Astrocyte (in vitro differentiated cells and primary cell): ENCODE measurements around the gene NTSR1. TPM values are rescaled to one million over a fixed set of nuclear protein-coding genes. Genes with fewer than 3 reads are reported as not detected.

ENCODE experiments used
- DNase-seq: peaks from one replicate; pipeline ENCODE4 v3.0.0-alpha.2; 2010; ENCODE audit warnings: low read depth
- FAIRE-seq: peaks from 2 replicates; lab custom pipeline; 2011; peaks lifted over from hg19 to GRCh38; lab: Jason Lieb, UNC
- H2AFZ ChIP-seq: 2 replicates; pipeline ENCODE4 v1.6.0; 2012; ENCODE audit warnings: low read depth, low read length, inconsistent platforms
- H3K27ac ChIP-seq: 2 replicates; pipeline ENCODE4 v1.5.1; 2011; ENCODE audit warnings: low read depth, low read length, inconsistent platforms
- H3K27me3 ChIP-seq: 2 replicates; pipeline ENCODE4 v1.6.0; 2011; ENCODE audit warnings: low read length, inconsistent platforms; ENCODE audit not compliant: insufficient read depth
- H3K36me3 ChIP-seq: 2 replicates; pipeline ENCODE4 v1.5.1; 2011; ENCODE audit warnings: low read length, inconsistent platforms; ENCODE audit not compliant: insufficient read depth
- H3K4me1 ChIP-seq: 2 replicates; pipeline ENCODE4 v1.5.1; 2011; ENCODE audit warnings: low read length, inconsistent platforms; ENCODE audit not compliant: insufficient read depth
- H3K4me2 ChIP-seq: 2 replicates; pipeline ENCODE4 v1.6.0; 2012; ENCODE audit warnings: low read length, inconsistent platforms
- H3K4me3 ChIP-seq: 2 replicates; pipeline ENCODE4 v1.5.1; 2011; ENCODE audit warnings: low read depth, mild to moderate bottlenecking, low read length, inconsistent platforms; ENCODE audit not compliant: insufficient read depth
- H3K79me2 ChIP-seq: 2 replicates; pipeline ENCODE4 v1.6.0; 2012; ENCODE audit warnings: mild to moderate bottlenecking, low read length, inconsistent platforms; ENCODE audit not compliant: insufficient read depth
- H3K9ac ChIP-seq: 2 replicates; pipeline ENCODE4 v1.6.0; 2012; ENCODE audit warnings: mild to moderate bottlenecking, low read length, inconsistent platforms
- H3K9me3 ChIP-seq: 2 replicates; pipeline ENCODE4 v1.5.1; 2012; ENCODE audit warnings: low read depth, mild to moderate bottlenecking, low read length, inconsistent platforms; ENCODE audit not compliant: insufficient read depth
- H4K20me1 ChIP-seq: 2 replicates; pipeline ENCODE4 v1.6.0; 2012; ENCODE audit warnings: low read length, inconsistent platforms; ENCODE audit not compliant: insufficient read depth
- H3K27ac Mint-ChIP-seq: one replicate; pipeline ENCODE4 v1.8.0; 2021; ENCODE audit warnings: mild to moderate bottlenecking, mixed read lengths; ENCODE audit not compliant: unreplicated experiment
- H3K27me3 Mint-ChIP-seq: one replicate; pipeline ENCODE4 v1.8.0; 2021; ENCODE audit warnings: low read depth, mixed read lengths; ENCODE audit not compliant: unreplicated experiment
- H3K36me3 Mint-ChIP-seq: one replicate; pipeline ENCODE4 v1.8.0; 2021; ENCODE audit warnings: low read depth, mixed read lengths; ENCODE audit not compliant: unreplicated experiment
- H3K4me1 Mint-ChIP-seq: one replicate; pipeline ENCODE4 v1.8.0; 2021; ENCODE audit warnings: low read depth, mixed read lengths; ENCODE audit not compliant: unreplicated experiment
- H3K4me3 Mint-ChIP-seq: one replicate; pipeline ENCODE4 v1.8.0; 2021; ENCODE audit warnings: mild to moderate bottlenecking, moderate library complexity, mixed read lengths; ENCODE audit not compliant: unreplicated experiment
- H3K9me3 Mint-ChIP-seq: one replicate; pipeline ENCODE4 v1.8.0; 2021; ENCODE audit warnings: mild to moderate bottlenecking, mixed read lengths; ENCODE audit not compliant: unreplicated experiment
- EZH2 ChIP-seq: IDR thresholded peaks from 2 replicates; pipeline ENCODE4 v1.6.1; 2012; ENCODE audit warnings: mild to moderate bottlenecking, low read length, inconsistent platforms; ENCODE audit not compliant: insufficient read depth
- total RNA-seq: library from RNA; stranded (reverse); gene quantifications from 2 replicates; pipeline ENCODE4 v1.2.1, GENCODE V29; 2021
- TF ChIP-seq, protein P1 (sequence below): IDR thresholded peaks from 2 replicates; pipeline ENCODE4 v1.5.1; 2011; ENCODE audit warnings: low read depth, mild to moderate bottlenecking, inconsistent platforms, low read length, moderate library complexity; ENCODE audit not compliant: insufficient read depth

NTSR1 gene
- total RNA-seq, 1 donor from 2014 or later = 0.16 TPM

DNA sequence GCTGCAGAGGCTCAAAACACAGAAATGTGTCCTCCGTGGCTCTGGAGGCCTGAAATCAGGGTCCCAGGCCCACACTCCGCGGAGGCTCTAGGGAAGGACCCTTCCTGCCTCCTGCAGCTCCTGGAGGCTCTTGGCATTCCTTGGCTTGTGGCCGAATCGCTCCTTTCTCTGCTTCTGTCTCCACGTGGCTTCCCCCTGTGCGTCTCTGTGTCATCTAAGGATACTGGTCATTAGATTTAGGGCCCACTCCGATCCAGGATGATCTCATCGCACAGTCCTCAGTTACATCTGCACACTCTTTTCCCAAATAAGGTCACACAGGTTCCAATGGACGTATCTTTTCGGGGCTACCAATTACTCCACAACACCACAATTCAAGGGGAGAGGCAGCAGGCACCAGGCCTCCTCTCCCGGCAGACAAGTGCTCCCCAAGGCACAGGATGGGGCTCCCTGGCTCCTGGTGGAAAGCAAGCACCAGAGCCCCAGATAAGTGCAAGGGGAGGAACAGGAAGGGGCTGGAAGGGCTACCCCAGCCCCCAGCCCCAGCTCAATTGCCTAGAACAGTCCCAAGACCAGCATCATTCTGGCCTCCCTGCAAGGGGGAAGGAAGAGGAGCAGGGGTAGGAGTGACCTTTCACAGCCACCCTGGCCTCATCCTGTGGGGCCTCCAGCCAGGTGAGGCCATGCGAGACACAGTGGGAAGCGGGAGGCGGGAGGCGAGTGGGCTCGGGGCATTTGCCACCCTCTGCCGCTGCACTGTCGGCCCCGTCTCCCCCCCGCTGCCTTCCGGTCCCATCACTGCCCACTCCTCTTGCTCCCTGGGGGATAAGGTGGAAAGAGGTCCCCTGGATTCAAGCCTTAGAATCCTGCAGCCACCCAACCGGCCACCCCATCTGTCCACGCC is 16.3 kb downstream of the NTSR1 start:
- Histone ChIP-seq H3K4me1 (peaks cover 4% of the 10 kb centered on the region), H2AFZ (no peak overlapping the region), H3K79me2 (no peaks in the 10 kb centered on the region), H3K27ac (no peak overlapping the region), H3K36me3 (no peaks in the 10 kb centered on the region), H4K20me1 (no peaks in the 10 kb centered on the region), H3K4me3 (no peak overlapping the region), H3K4me2 (no peak overlapping the region), H3K9ac (no peak overlapping the region), H3K27me3 (peaks cover 18% of the 10 kb centered on the region), H3K9me3 (peaks cover 11% of the 10 kb centered on the region)
- Mint-ChIP-seq H3K9me3 (peaks cover 15% of the 10 kb centered on the region), H3K4me3 (no peak overlapping the region), H3K36me3 (no peaks in the 10 kb centered on the region), H3K27me3 (peaks cover 60% of the 10 kb centered on the region), H3K4me1 (peaks cover 2% of the 10 kb centered on the region), H3K27ac (no peak overlapping the region)
- TF ChIP-seq EZH2 = no peak
- TF ChIP-seq, protein P1, sequence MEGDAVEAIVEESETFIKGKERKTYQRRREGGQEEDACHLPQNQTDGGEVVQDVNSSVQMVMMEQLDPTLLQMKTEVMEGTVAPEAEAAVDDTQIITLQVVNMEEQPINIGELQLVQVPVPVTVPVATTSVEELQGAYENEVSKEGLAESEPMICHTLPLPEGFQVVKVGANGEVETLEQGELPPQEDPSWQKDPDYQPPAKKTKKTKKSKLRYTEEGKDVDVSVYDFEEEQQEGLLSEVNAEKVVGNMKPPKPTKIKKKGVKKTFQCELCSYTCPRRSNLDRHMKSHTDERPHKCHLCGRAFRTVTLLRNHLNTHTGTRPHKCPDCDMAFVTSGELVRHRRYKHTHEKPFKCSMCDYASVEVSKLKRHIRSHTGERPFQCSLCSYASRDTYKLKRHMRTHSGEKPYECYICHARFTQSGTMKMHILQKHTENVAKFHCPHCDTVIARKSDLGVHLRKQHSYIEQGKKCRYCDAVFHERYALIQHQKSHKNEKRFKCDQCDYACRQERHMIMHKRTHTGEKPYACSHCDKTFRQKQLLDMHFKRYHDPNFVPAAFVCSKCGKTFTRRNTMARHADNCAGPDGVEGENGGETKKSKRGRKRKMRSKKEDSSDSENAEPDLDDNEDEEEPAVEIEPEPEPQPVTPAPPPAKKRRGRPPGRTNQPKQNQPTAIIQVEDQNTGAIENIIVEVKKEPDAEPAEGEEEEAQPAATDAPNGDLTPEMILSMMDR = no peak
- no peak for FAIRE-seq
- no peak for DNase-seq

DNA sequence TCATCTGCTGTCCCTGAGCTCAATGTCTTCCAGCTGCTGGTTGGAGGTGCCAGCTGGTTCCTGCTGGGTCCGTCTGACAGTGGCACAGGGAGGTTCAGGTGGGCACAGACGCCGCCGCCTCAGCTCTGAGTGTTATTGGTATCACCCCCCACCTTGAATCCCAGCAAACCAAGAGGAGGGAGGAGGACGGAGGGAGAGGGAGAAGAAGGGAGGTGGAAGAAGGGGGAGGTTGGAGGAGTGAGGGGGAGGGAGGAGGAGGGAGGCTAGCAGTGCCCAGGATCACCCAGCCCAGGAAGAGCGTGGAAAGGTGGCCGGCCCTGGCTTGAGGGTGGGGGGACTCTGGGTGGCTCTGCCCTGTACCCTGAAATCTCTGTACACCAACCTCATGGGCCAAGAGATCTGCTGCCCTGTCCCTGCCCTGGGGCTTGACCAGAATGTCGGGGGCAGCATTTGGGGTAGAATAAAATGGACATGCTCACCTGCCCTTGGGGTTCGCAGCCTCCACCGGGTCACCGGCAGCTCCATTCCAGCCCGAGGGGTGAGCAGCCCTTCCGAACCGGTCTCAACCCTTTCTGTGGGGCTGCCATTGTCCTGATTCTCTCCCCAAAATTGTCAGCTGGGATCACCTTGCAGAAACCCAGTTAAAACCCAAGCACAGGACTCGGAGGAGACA is 17.1 kb downstream of the NTSR1 start:
- H3K9me3 Mint-ChIP-seq = peaks cover 14% of the 10 kb centered on the region
- no peaks in the 10 kb centered on the region for H3K36me3 Mint-ChIP-seq

More for the DNA sequence above, 17.1 kb downstream of the NTSR1 start:
- H3K79me2 ChIP-seq = no peaks in the 10 kb centered on the region
- H3K4me3 ChIP-seq = no peak overlapping the region
- H3K27me3 ChIP-seq = peaks cover 21% of the 10 kb centered on the region
- no peak overlapping the region for H3K4me3 Mint-ChIP-seq
- H3K4me1 ChIP-seq = peaks cover 4% of the 10 kb centered on the region
- H2AFZ ChIP-seq = no peak overlapping the region
- peaks cover 11% of the 10 kb centered on the region for H3K9me3 ChIP-seq
- no peaks in the 10 kb centered on the region for H3K36me3 ChIP-seq
- no peak overlapping the region for H3K27ac Mint-ChIP-seq
- H3K27ac ChIP-seq = no peak overlapping the region
- no peaks in the 10 kb centered on the region for H4K20me1 ChIP-seq
- TF ChIP-seq, protein P1 = no peak
- no peak for TF ChIP-seq EZH2
- H3K9ac ChIP-seq = no peak overlapping the region
- H3K4me1 Mint-ChIP-seq = peaks cover 2% of the 10 kb centered on the region
- no peak for DNase-seq
- FAIRE-seq = no peak
- no peak overlapping the region for H3K4me2 ChIP-seq
- peaks cover 67% of the 10 kb centered on the region for H3K27me3 Mint-ChIP-seq
